Measurements from ENCODE around the gene TRIM67.

TRIM67 gene

GRCh38 chr1:231186356-231187115, 24.7 kb downstream of the TRIM67 start:
- TF ChIP-seq CTCF (IDR thresholded peaks at IDR 0.05): no peak
- H3K27me3 ChIP-seq: peaks cover 89% of the 10 kb centered on the region
- no peaks in the 10 kb centered on the region for H3K9me3 ChIP-seq
- no peaks in the 10 kb centered on the region for H3K4me1 ChIP-seq (ENCODE audit: control insufficient read depth in 1 of 2, insufficient read depth in 1 of 2, low read depth in 1 of 2, low read length in 1 of 2)
- no peaks in the 10 kb centered on the region for H3K36me3 ChIP-seq
- H3K4me3 ChIP-seq (ENCODE audit: low read depth in 1 of 2, low read length in 1 of 2): no peak overlapping the region
- no peak overlapping the region for H3K27ac ChIP-seq

- H3K36me3 ChIP-seq: no peaks in the 10 kb centered on the region
- H3K4me1 ChIP-seq (ENCODE audit: control insufficient read depth in 1 of 2, insufficient read depth in 1 of 2, low read depth in 1 of 2, low read length in 1 of 2): no peaks in the 10 kb centered on the region
- no peak overlapping the region for H3K4me3 ChIP-seq (ENCODE audit: low read depth in 1 of 2, low read length in 1 of 2)
- H3K9me3 ChIP-seq: no peaks in the 10 kb centered on the region
- H3K27me3 ChIP-seq: peaks cover 89% of the 10 kb centered on the region
- H3K27ac ChIP-seq: no peak overlapping the region
- no peak for TF ChIP-seq CTCF (IDR thresholded peaks at IDR 0.05)
Observed at GRCh38 chr1:231187571-231187970, 25.7 kb downstream of the TRIM67 start.

GRCh38 chr1:231188072-231188471, 26.2 kb downstream of the TRIM67 start:
- Histone ChIP-seq H3K4me1 (ENCODE audit: control insufficient read depth in 1 of 2, insufficient read depth in 1 of 2, low read depth in 1 of 2, low read length in 1 of 2) (no peaks in the 10 kb centered on the region), H3K36me3 (no peaks in the 10 kb centered on the region), H3K4me3 (ENCODE audit: low read depth in 1 of 2, low read length in 1 of 2) (no peak overlapping the region), H3K27ac (no peak overlapping the region), H3K27me3 (peaks cover 89% of the 10 kb centered on the region), H3K9me3 (no peaks in the 10 kb centered on the region)
- no peak for TF ChIP-seq CTCF (IDR thresholded peaks at IDR 0.05)

- TF ChIP-seq CTCF (IDR thresholded peaks at IDR 0.05): no peak
- H3K36me3 ChIP-seq: no peaks in the 10 kb centered on the region
- H3K4me1 ChIP-seq (ENCODE audit: control insufficient read depth in 1 of 2, insufficient read depth in 1 of 2, low read depth in 1 of 2, low read length in 1 of 2): no peaks in the 10 kb centered on the region
- H3K4me3 ChIP-seq (ENCODE audit: low read depth in 1 of 2, low read length in 1 of 2): no peak overlapping the region
- H3K27me3 ChIP-seq: peaks cover 89% of the 10 kb centered on the region
- H3K9me3 ChIP-seq: no peaks in the 10 kb centered on the region
- H3K27ac ChIP-seq: no peak overlapping the region
Observed at GRCh38 chr1:231188768-231189167, 26.9 kb downstream of the TRIM67 start.

GRCh38 chr1:231189683-231190270, 27.9 kb downstream of the TRIM67 start:
- peaks cover 89% of the 10 kb centered on the region for H3K27me3 ChIP-seq
- TF ChIP-seq CTCF (IDR thresholded peaks at IDR 0.05): no peak
- no peaks in the 10 kb centered on the region for H3K9me3 ChIP-seq

More at GRCh38 chr1:231189683-231190270, 27.9 kb downstream of the TRIM67 start:
- no peaks in the 10 kb centered on the region for H3K36me3 ChIP-seq
- no peak overlapping the region for H3K27ac ChIP-seq
- no peak overlapping the region for H3K4me3 ChIP-seq (ENCODE audit: low read depth in 1 of 2, low read length in 1 of 2)
- H3K4me1 ChIP-seq (ENCODE audit: control insufficient read depth in 1 of 2, insufficient read depth in 1 of 2, low read depth in 1 of 2, low read length in 1 of 2): no peaks in the 10 kb centered on the region

Data from neutrophil (primary cell).